GM23338 (cell line): ENCODE results near the gene NEUROG3.

Experiments
- EZH2 ChIP-seq: fragments of 200-600 bp; sonication (generic); IDR thresholded peaks from one replicate; pipeline ENCODE4 v1.8.0; 2017; ENCODE audit warnings: antibody characterized with exemption, mild to moderate bottlenecking, low read depth; ENCODE audit not compliant: unreplicated experiment
- EZH2phosphoT487 ChIP-seq: fragments of 200-600 bp; sonication (generic); IDR thresholded peaks from one replicate; pipeline ENCODE4 v1.8.1; 2018; ENCODE audit warnings: antibody characterized with exemption; ENCODE audit not compliant: unreplicated experiment
- JUNB ChIP-seq: IDR thresholded peaks from one replicate; pipeline ENCODE4 v1.6.1; 2016; ENCODE audit warnings: antibody characterized with exemption; ENCODE audit not compliant: unreplicated experiment
- NANOG ChIP-seq: IDR thresholded peaks from 2 replicates; pipeline ENCODE4 v1.6.1; 2016; ENCODE audit warnings: antibody characterized with exemption, borderline replicate concordance
- POLR2AphosphoS5 ChIP-seq: IDR thresholded peaks from 2 replicates; pipeline ENCODE4 v1.6.1; 2016; ENCODE audit warnings: antibody characterized with exemption, low read depth
- TF ChIP-seq, protein P1 (sequence below), 2 experiments: fragments of 200-600 bp in 1 of 2; sonication (generic) in 1 of 2; conservative IDR thresholded peaks; 2 replicates each; pipeline versions ENCODE4 v1.5.1 to v1.6.1; 2016 to 2017; ENCODE audit warnings: antibody characterized with exemption in 2 of 2, low read depth in 2 of 2, mild to moderate bottlenecking in 2 of 2, moderate library complexity in 1 of 2
- TF ChIP-seq, protein P2 (sequence below): IDR thresholded peaks from one replicate; pipeline ENCODE4 v1.6.1; 2018; ENCODE audit warnings: antibody characterized with exemption; ENCODE audit not compliant: unreplicated experiment
- TF ChIP-seq, protein P3 (sequence below): IDR thresholded peaks from 2 replicates; pipeline ENCODE4 v1.6.1; 2016; ENCODE audit warnings: antibody characterized with exemption

DNA sequence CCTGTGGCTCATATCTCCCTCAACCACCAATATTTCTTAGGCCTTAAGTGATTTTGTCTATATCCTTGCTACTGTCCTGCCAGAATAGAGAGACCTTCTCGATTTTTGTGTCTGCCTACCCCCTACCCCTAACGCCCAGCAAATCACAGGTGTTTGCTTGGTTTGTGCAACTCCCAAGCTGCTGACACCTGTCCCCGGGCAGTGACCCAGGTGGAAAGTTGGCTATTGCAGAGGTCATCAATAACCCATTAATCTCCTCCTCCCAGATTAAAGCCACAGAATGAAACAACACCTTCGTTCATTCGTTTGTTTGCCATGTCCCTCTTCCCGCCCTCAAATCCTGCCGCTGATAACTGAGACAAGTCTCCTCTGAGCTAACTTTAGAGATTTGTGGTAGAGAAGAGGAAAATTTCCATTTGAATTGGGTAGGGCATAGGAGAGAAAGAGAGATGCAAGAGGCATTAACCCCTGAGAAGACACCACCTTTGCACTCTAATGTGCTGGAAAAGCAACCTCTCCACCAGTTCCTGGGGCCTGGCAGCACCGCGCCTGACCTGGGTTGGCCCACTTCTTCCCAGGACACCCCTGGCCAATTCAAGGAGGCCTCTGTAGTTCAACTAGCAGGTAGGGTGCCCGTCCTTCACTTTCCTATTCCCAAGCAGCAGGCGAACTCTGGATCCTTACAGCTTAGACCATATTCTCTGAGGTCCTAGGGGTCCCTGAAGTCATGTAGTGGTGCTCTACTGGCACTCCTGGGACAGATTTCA is 3.0 kb downstream of the NEUROG3 start:
- no peak for TF ChIP-seq POLR2AphosphoS5
- TF ChIP-seq, protein P1, sequence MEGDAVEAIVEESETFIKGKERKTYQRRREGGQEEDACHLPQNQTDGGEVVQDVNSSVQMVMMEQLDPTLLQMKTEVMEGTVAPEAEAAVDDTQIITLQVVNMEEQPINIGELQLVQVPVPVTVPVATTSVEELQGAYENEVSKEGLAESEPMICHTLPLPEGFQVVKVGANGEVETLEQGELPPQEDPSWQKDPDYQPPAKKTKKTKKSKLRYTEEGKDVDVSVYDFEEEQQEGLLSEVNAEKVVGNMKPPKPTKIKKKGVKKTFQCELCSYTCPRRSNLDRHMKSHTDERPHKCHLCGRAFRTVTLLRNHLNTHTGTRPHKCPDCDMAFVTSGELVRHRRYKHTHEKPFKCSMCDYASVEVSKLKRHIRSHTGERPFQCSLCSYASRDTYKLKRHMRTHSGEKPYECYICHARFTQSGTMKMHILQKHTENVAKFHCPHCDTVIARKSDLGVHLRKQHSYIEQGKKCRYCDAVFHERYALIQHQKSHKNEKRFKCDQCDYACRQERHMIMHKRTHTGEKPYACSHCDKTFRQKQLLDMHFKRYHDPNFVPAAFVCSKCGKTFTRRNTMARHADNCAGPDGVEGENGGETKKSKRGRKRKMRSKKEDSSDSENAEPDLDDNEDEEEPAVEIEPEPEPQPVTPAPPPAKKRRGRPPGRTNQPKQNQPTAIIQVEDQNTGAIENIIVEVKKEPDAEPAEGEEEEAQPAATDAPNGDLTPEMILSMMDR (conservative IDR thresholded peaks at IDR 0.05; ENCODE audit: low read depth in 2 of 2) = no peak
- peak; percentile 32 for TF ChIP-seq EZH2
- TF ChIP-seq EZH2phosphoT487 = no peak
- TF ChIP-seq, protein P2, sequence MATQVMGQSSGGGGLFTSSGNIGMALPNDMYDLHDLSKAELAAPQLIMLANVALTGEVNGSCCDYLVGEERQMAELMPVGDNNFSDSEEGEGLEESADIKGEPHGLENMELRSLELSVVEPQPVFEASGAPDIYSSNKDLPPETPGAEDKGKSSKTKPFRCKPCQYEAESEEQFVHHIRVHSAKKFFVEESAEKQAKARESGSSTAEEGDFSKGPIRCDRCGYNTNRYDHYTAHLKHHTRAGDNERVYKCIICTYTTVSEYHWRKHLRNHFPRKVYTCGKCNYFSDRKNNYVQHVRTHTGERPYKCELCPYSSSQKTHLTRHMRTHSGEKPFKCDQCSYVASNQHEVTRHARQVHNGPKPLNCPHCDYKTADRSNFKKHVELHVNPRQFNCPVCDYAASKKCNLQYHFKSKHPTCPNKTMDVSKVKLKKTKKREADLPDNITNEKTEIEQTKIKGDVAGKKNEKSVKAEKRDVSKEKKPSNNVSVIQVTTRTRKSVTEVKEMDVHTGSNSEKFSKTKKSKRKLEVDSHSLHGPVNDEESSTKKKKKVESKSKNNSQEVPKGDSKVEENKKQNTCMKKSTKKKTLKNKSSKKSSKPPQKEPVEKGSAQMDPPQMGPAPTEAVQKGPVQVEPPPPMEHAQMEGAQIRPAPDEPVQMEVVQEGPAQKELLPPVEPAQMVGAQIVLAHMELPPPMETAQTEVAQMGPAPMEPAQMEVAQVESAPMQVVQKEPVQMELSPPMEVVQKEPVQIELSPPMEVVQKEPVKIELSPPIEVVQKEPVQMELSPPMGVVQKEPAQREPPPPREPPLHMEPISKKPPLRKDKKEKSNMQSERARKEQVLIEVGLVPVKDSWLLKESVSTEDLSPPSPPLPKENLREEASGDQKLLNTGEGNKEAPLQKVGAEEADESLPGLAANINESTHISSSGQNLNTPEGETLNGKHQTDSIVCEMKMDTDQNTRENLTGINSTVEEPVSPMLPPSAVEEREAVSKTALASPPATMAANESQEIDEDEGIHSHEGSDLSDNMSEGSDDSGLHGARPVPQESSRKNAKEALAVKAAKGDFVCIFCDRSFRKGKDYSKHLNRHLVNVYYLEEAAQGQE = no peak
- TF ChIP-seq, protein P3, sequence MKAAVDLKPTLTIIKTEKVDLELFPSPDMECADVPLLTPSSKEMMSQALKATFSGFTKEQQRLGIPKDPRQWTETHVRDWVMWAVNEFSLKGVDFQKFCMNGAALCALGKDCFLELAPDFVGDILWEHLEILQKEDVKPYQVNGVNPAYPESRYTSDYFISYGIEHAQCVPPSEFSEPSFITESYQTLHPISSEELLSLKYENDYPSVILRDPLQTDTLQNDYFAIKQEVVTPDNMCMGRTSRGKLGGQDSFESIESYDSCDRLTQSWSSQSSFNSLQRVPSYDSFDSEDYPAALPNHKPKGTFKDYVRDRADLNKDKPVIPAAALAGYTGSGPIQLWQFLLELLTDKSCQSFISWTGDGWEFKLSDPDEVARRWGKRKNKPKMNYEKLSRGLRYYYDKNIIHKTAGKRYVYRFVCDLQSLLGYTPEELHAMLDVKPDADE = no peak
- no peak for TF ChIP-seq NANOG
- no peak for TF ChIP-seq JUNB
